HCT116 (cell line): ENCODE measurements around the gene PDCL3.

ENCODE experiments used
- CEBPB ChIP-seq: IDR thresholded peaks from 2 replicates; pipeline ENCODE4 v1.6.1; 2012; ENCODE audit warnings: low read depth
- ELF1 ChIP-seq: IDR thresholded peaks from 2 replicates; pipeline ENCODE4 v1.6.1; 2012; ENCODE audit warnings: low read depth, borderline replicate concordance
- EZH2 ChIP-seq: fragments of 200-600 bp; sonication (generic); IDR thresholded peaks from 2 replicates; pipeline ENCODE4 v1.6.1; 2017; ENCODE audit warnings: antibody characterized with exemption, mixed run types
- JUND ChIP-seq: IDR thresholded peaks from 2 replicates; pipeline ENCODE4 v1.6.1; 2012
- POLR2A ChIP-seq: IDR thresholded peaks from 2 replicates; pipeline ENCODE4 v1.7.0; 2011; ENCODE audit warnings: borderline replicate concordance; ENCODE audit not compliant: insufficient read depth, insufficient read length; ENCODE audit errors: extremely low read depth
- POLR2AphosphoS5 ChIP-seq: IDR thresholded peaks from 2 replicates; pipeline ENCODE4 v1.6.1; 2011; ENCODE audit warnings: mild to moderate bottlenecking, low read depth, low read length, moderate library complexity
- SIN3A ChIP-seq: IDR thresholded peaks from 2 replicates; pipeline ENCODE4 v1.6.1; 2012; ENCODE audit warnings: low read depth
- SP1 ChIP-seq: IDR thresholded peaks from 2 replicates; pipeline ENCODE4 v1.6.1; 2012; ENCODE audit warnings: low read depth
- TCF7L2 ChIP-seq: IDR thresholded peaks from 2 replicates; pipeline ENCODE4 v1.7.0; 2011; ENCODE audit warnings: borderline replicate concordance, inconsistent platforms; ENCODE audit not compliant: insufficient read depth, insufficient read length; ENCODE audit errors: extremely low read depth
- TF ChIP-seq, protein P1 (sequence below), 3 experiments: fragments of 200-600 bp in 1 of 3; sonication (generic) in 1 of 3; IDR thresholded peaks in 2 of 3; conservative IDR thresholded peaks in 1 of 3; 2 replicates each; pipeline ENCODE4 v1.5.1; 2012 to 2017; ENCODE audit warnings: low read depth in 2 of 3, low read length in 2 of 3, antibody characterized with exemption in 1 of 3, borderline replicate concordance in 1 of 3, control low read depth in 1 of 3, mild to moderate bottlenecking in 1 of 3, mixed read lengths in 1 of 3, mixed run types in 1 of 3, moderate library complexity in 1 of 3; ENCODE audit not compliant: insufficient read depth in 1 of 3
- TF ChIP-seq, protein P2 (sequence below): IDR thresholded peaks from 2 replicates; pipeline ENCODE4 v1.6.1; 2012; ENCODE audit warnings: low read depth

GRCh38 chr2:100619951-100620350 lies 57.2 kb downstream of the PDCL3 start:
- TF ChIP-seq, protein P1, sequence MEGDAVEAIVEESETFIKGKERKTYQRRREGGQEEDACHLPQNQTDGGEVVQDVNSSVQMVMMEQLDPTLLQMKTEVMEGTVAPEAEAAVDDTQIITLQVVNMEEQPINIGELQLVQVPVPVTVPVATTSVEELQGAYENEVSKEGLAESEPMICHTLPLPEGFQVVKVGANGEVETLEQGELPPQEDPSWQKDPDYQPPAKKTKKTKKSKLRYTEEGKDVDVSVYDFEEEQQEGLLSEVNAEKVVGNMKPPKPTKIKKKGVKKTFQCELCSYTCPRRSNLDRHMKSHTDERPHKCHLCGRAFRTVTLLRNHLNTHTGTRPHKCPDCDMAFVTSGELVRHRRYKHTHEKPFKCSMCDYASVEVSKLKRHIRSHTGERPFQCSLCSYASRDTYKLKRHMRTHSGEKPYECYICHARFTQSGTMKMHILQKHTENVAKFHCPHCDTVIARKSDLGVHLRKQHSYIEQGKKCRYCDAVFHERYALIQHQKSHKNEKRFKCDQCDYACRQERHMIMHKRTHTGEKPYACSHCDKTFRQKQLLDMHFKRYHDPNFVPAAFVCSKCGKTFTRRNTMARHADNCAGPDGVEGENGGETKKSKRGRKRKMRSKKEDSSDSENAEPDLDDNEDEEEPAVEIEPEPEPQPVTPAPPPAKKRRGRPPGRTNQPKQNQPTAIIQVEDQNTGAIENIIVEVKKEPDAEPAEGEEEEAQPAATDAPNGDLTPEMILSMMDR (IDR thresholded peaks at IDR 0.05 in 2 of 3, conservative IDR thresholded peaks at IDR 0.05 in 1 of 3; ENCODE audit: borderline replicate concordance in 1 of 3, insufficient read depth in 1 of 3, low read depth in 2 of 3, low read length in 2 of 3): no peak
- TF ChIP-seq EZH2 (no peak), ELF1 (no peak), POLR2AphosphoS5 (no peak), CEBPB (no peak), POLR2A (no peak), SP1 (no peak), SIN3A (no peak), TCF7L2 (no peak), JUND (no peak)
- TF ChIP-seq, protein P2, sequence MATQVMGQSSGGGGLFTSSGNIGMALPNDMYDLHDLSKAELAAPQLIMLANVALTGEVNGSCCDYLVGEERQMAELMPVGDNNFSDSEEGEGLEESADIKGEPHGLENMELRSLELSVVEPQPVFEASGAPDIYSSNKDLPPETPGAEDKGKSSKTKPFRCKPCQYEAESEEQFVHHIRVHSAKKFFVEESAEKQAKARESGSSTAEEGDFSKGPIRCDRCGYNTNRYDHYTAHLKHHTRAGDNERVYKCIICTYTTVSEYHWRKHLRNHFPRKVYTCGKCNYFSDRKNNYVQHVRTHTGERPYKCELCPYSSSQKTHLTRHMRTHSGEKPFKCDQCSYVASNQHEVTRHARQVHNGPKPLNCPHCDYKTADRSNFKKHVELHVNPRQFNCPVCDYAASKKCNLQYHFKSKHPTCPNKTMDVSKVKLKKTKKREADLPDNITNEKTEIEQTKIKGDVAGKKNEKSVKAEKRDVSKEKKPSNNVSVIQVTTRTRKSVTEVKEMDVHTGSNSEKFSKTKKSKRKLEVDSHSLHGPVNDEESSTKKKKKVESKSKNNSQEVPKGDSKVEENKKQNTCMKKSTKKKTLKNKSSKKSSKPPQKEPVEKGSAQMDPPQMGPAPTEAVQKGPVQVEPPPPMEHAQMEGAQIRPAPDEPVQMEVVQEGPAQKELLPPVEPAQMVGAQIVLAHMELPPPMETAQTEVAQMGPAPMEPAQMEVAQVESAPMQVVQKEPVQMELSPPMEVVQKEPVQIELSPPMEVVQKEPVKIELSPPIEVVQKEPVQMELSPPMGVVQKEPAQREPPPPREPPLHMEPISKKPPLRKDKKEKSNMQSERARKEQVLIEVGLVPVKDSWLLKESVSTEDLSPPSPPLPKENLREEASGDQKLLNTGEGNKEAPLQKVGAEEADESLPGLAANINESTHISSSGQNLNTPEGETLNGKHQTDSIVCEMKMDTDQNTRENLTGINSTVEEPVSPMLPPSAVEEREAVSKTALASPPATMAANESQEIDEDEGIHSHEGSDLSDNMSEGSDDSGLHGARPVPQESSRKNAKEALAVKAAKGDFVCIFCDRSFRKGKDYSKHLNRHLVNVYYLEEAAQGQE: no peak
